NT2/D1 (cell line): ENCODE data around the gene AGBL5.
A peak's percentile ranks its signal among the peaks of the same experiment; 100 is the strongest.

Experiments used
- DNase-seq: peaks from one replicate; pipeline ENCODE4 v3.0.0-alpha.2; 2011; ENCODE audit warnings: low read depth, low spot score
- H3K27me3 ChIP-seq: 2 replicates; pipeline ENCODE4 v1.6.0; 2011; ENCODE audit warnings: mild to moderate bottlenecking; ENCODE audit not compliant: insufficient read length, insufficient read depth
- H3K36me3 ChIP-seq: 2 replicates; pipeline ENCODE4 v1.6.1; 2011; ENCODE audit warnings: mild to moderate bottlenecking, low read length, mixed read lengths; ENCODE audit not compliant: insufficient read depth, insufficient read length
- H3K4me1 ChIP-seq: 2 replicates; pipeline ENCODE4 v1.5.1; 2011; ENCODE audit not compliant: insufficient read depth, insufficient read length
- H3K4me3 ChIP-seq: 2 replicates; pipeline ENCODE4 v1.5.1; 2011; ENCODE audit warnings: low read depth; ENCODE audit not compliant: insufficient read length
- H3K9ac ChIP-seq: 2 replicates; pipeline ENCODE4 v1.6.0; 2011; ENCODE audit warnings: low read depth; ENCODE audit not compliant: insufficient read length
- H3K9me3 ChIP-seq: 2 replicates; pipeline ENCODE4 v1.5.1; 2011; ENCODE audit warnings: mild to moderate bottlenecking, low read length; ENCODE audit not compliant: insufficient read depth
- SUZ12 ChIP-seq: IDR thresholded peaks from 2 replicates; pipeline ENCODE4 v1.6.1; 2011; ENCODE audit not compliant: insufficient read length, insufficient read depth; ENCODE audit errors: extremely low read depth
- YY1 ChIP-seq: IDR thresholded peaks from 2 replicates; pipeline ENCODE4 v1.6.1; 2011; ENCODE audit not compliant: insufficient read length, insufficient read depth
- ZNF274 ChIP-seq: IDR thresholded peaks from 2 replicates; pipeline ENCODE4 v1.6.1; 2011; ENCODE audit warnings: mild to moderate bottlenecking, low read depth, low read length

Gene AGBL5

GRCh38 chr2:27050996-27051901 is at the start of gene AGBL5:
Gene AGBL5, plus strand, starts transcription at chr2:27051668. Its CDS starts 1,291 bp downstream, at chr2:27052959.
- Histone ChIP-seq H3K4me1 (peaks cover 2% of the 10 kb centered on the region), H3K36me3 (peaks cover 36% of the 10 kb centered on the region), H3K27me3 (no peaks in the 10 kb centered on the region), H3K4me3 (peak within 1 kb of the TSS; percentile 85), H3K9ac (peak within 1 kb of the TSS; percentile 89), H3K9me3 (no peaks in the 10 kb centered on the region)
- no peak for TF ChIP-seq YY1
- peak; percentile 83 for DNase-seq

GRCh38 chr2:27001950-27002349 is 49.5 kb upstream of the AGBL5 start:
- no peaks in the 10 kb centered on the region for H3K4me1 ChIP-seq
- DNase-seq: no peak

GRCh38 chr2:27003007-27003406 is 48.5 kb upstream of the AGBL5 start:
- no peaks in the 10 kb centered on the region for H3K4me1 ChIP-seq
- no peak for DNase-seq
- H3K9me3 ChIP-seq: no peaks in the 10 kb centered on the region
- no peak overlapping the region for H3K9ac ChIP-seq
- H3K4me3 ChIP-seq: no peak overlapping the region
- H3K36me3 ChIP-seq: no peaks in the 10 kb centered on the region
- no peak for TF ChIP-seq ZNF274
- no peak for TF ChIP-seq SUZ12
- no peak for TF ChIP-seq YY1
- H3K27me3 ChIP-seq: no peaks in the 10 kb centered on the region

More at GRCh38 chr2:27001950-27002349, 49.5 kb upstream of the AGBL5 start:
- H3K27me3 ChIP-seq: no peaks in the 10 kb centered on the region
- H3K36me3 ChIP-seq: no peaks in the 10 kb centered on the region
- H3K4me3 ChIP-seq: no peak overlapping the region
- no peaks in the 10 kb centered on the region for H3K9me3 ChIP-seq
- TF ChIP-seq SUZ12: no peak
- TF ChIP-seq ZNF274: no peak
- no peak for TF ChIP-seq YY1
- H3K9ac ChIP-seq: no peak overlapping the region

- H3K4me3 ChIP-seq: no peak overlapping the region
- no peaks in the 10 kb centered on the region for H3K27me3 ChIP-seq
- H3K4me1 ChIP-seq: no peaks in the 10 kb centered on the region
- H3K9ac ChIP-seq: no peak overlapping the region
- no peak for DNase-seq
- no peaks in the 10 kb centered on the region for H3K36me3 ChIP-seq
- TF ChIP-seq YY1 (no peak), SUZ12 (no peak), ZNF274 (no peak)
- H3K9me3 ChIP-seq: no peaks in the 10 kb centered on the region
Observed at GRCh38 chr2:27003857-27004256, 47.6 kb upstream of the AGBL5 start.

GRCh38 chr2:27006602-27007415 is 44.7 kb upstream of the AGBL5 start:
- Histone ChIP-seq H3K27me3 (no peaks in the 10 kb centered on the region), H3K4me3 (no peak overlapping the region), H3K9me3 (no peaks in the 10 kb centered on the region), H3K36me3 (no peaks in the 10 kb centered on the region), H3K9ac (no peak overlapping the region), H3K4me1 (no peaks in the 10 kb centered on the region)
- no peak for DNase-seq
- no peak for TF ChIP-seq ZNF274

GRCh38 chr2:27007416-27008374 is 43.8 kb upstream of the AGBL5 start:
- Histone ChIP-seq H3K4me1 (no peaks in the 10 kb centered on the region), H3K9ac (no peak overlapping the region), H3K27me3 (no peaks in the 10 kb centered on the region), H3K9me3 (peaks cover 9% of the 10 kb centered on the region; the same call in 1 of the 2 replicates), H3K36me3 (no peaks in the 10 kb centered on the region), H3K4me3 (no peak overlapping the region)
- no peak for DNase-seq
- TF ChIP-seq SUZ12 (no peak), YY1 (no peak), ZNF274 (no peak)

- Histone ChIP-seq H3K4me3 (no peak overlapping the region), H3K9me3 (peaks cover 18% of the 10 kb centered on the region; the same call in 1 of the 2 replicates), H3K9ac (no peak overlapping the region), H3K27me3 (no peaks in the 10 kb centered on the region), H3K36me3 (no peaks in the 10 kb centered on the region), H3K4me1 (no peaks in the 10 kb centered on the region)
- DNase-seq: no peak
- TF ChIP-seq SUZ12 (no peak), YY1 (no peak), ZNF274 (no peak)
Observed at GRCh38 chr2:27008678-27009077, 42.8 kb upstream of the AGBL5 start.
